Activated CD8-positive, alpha-beta memory T cell treated with anti-CD3 and anti-CD28 coated beads for 36 hours (primary cell): Measurements from ENCODE around the gene PURB. TPM values are rescaled to one million over a fixed set of nuclear protein-coding genes. Genes with fewer than 3 reads are reported as not detected.
"Not testable (repeated sequence)": the region's sequence is repeated elsewhere in the genome, so short reads cannot be mapped to it uniquely, and the experiment has no call there.

Experiments used
- CTCF ChIA-PET: fragments of 350-600 bp; sonication (Branson Sonifier 250); formaldehyde crosslinking; loops from one replicate; lab custom pipeline; 2021; ENCODE audit warnings: antibody characterized with exemption; lab: Charles Lee
- POLR2A ChIA-PET: fragments of 350-600 bp; sonication (Branson Sonifier 250); formaldehyde crosslinking; loops from one replicate; lab custom pipeline; 2021; ENCODE audit warnings: antibody characterized with exemption; lab: Charles Lee
- total RNA-seq, 2 experiments: library from RNA; stranded (reverse); gene quantifications; one replicate each; pipeline ENCODE4 v1.2.3, GENCODE V29; 2021

The PURB gene
- total RNA-seq, 2 experiments from 2014 or later: 39.3 to 39.8 TPM

DNA sequence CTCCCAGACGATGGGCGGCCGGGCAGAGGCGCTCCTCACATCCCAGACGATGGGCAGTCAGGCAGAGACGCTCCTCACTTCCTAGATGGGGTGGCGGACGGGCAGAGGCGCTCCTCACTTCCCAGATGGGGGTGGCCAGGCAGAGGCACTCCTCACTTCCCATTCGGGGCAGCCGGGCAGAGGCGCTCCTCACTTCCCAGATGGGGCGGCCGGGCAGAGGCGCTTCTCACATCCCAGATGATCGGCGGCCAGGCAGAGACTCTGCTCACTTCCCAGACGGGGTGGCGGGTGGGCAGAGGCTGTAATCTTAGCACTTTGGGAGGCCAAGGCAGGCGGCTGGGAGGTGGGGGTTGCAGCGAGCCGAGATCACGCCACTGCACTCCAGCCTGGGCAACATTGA, 13.4 kb downstream of the PURB start:
- CTCF ChIA-PET, POLR2A ChIA-PET: not testable (repeated sequence)

DNA sequence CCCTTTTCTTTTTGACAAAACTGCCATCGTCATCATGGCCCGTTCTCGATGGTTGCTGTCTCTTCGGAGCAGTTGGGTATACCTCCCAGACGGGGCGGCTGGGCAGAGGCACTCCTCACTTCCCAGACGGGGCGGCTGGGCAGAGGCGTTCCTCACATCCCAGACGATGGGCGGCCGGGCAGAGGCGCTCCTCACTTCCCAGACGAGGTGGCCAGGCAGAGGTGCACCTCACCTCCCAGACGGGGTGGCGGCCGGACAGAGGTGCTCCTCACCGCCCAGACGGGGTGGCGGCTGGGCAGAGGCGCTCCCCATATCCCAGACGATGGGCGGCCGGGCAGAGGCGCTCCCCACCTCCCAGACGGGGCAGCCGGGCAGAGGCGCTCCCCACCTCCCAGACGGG, 14.6 kb downstream of the PURB start:
- CTCF ChIA-PET, POLR2A ChIA-PET: not testable (repeated sequence)

DNA sequence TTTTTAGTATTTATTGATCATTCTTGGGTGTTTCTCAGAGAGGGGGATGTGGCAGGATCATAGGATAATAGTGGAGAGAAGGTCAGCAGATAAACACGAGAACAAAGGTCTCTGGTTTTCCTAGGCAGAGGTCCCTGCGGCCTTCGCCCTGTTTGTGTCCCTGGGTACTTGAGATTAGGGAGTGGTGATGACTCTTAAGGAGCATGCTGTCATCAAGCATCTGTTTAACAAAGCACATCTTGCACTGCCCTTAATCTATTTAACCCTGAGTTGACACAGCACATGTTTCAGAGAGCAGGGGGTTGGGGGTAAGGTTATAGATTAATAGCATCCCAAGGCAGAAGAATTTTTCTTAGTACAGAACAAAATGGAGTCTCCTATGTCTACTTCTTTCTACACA, 15.0 kb downstream of the PURB start:
- POLR2A ChIA-PET, CTCF ChIA-PET: not testable (repeated sequence)

DNA sequence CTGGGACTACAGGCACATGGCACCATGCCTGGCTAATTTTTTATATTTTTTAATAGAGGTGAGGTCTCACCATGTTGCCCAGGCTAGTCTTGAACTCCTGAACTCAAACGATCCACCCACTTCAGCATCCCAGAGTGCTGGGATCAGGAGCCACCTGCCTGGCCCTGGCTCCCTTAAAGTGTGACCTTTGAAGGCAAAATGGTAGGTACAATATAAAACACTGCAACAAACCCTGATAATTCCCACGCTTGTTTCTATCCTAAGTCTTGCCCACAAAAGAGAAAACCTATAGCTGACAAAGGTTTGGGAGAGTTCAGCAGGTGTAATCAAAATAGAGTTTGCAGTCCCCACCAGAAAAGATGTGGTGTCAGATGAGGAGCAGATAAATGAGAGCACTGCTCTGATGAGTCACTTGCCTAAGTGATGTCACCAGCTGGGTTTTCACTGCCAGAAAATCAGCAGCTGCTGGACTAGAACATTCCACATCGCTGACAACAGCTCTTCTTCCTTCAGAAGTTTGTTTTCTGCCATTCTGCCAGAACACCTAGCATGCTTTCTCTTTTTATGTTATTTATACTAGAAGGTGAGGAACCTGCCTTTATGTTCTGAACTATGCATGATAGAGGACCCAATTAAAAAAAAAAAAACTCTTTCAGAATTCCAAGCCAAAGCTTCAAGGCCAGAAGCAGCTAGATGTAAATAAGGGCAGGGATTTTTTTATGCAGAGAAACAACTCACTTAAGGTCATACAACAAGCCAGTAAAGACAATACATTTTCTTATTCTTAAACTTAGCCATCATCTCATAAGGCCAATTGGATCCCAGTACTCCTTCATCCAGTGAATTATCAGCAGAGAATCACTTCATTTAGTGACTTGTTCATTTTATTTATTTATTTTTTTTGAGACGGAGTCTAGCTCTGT, 18.0 kb downstream of the PURB start:
- ChIA-PET CTCF (interaction anchor here (0.6 to 1.2 kb wide), 3 partner anchors 8 to 12 kb away, joined by 3 to 7 read pairs (median 3); no protein-coding TSS in a partner anchor), POLR2A (interaction anchor here (0.5 to 0.8 kb wide), 3 partner anchors 17 to 141 kb away, joined by 3 read pairs; no protein-coding TSS in a partner anchor)

DNA sequence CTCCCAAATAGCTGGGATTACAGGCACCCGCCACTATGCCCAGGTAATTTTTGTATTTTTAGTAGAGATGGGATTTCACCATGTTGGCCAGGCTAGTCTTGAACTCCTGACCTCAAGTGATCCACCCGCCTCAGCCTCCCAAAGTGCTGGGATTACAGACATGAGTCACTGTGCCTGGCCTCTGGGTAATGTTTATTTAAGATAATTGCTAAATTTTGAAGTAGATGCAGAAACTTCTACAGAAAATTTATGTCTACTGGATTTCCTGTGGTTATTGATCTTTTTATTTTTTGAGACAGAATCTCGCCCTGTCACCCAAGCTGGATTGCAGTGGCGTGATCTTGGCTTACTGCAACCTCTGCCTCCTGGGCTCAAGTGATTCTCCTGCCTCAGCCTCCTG, 23.4 kb downstream of the PURB start:
- POLR2A ChIA-PET: not testable (repeated sequence)
- CTCF ChIA-PET: interaction anchor here (0.9 to 2.0 kb wide), 2 partner anchors 13 to 58 kb away, joined by 3 to 6 read pairs; no protein-coding TSS in a partner anchor

DNA sequence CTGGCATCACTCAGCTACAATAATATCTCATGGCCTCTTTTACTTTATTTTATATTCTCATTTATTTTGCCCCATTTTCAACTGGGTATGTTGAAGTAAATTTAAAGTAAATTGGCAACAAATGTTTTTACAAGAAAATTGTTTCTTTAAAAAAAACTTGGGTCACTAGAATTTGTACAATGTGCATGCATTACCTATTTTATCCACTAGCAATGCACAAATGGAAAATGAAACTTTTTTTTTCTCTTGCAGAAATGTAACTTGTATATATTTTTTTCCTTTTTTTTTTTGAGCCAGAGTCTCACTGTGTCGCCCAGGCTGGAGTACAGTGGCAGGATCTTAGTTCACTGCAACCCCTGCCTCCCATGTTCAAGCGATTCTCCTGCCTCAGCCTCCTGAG, 27.2 kb downstream of the PURB start:
- ChIA-PET POLR2A (interaction anchor here (2.5 kb wide), 1 partner anchor 10 kb away, joined by 11 read pairs; the partner anchor contains the start of gene H2AZ2), CTCF (interaction anchor here (2.2 to 2.5 kb wide), 2 partner anchors 9 to 62 kb away, joined by 7 to 10 read pairs; no protein-coding TSS in a partner anchor)

DNA sequence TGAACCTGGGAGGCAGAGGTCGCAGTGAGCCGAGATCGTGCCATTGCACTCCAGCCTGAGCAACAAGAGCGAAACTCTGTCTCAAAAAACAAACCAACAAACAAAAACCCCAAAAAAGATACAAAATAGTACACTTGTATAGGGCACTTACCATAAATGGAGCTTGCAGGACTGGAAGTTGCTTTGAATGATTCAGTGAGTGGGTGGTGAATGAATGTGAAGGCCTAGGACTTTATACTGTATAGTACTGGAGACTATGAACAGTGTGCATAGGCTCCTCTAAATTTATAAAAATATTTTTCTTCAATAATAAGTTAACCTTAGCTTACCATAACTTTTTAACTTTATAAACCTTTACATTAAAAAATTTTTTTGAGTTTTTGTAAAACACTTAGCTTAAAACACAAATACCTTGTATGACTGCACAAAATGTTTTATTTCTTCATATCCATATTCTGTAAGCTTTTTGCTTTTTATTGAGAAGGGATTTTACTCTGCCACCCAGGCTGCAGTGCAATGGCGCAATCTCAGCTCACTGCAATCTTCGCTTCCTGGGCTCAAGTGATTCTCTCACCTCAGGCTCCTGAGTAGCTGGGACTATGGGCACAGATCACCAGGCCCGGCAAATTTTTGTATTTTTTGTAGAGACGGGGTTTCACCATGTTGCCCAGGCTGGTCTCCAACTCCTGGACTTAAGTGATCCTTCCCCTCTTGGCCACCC, 30.5 kb downstream of the PURB start:
- ChIA-PET POLR2A (interaction anchor here (0.6 to 1.3 kb wide), 2 partner anchors 31 to 65 kb away, joined by 4 read pairs; no protein-coding TSS in a partner anchor), CTCF (interaction anchor here (0.6 to 3.5 kb wide), 5 partner anchors 9 to 68 kb away, joined by 3 to 18 read pairs (median 5); no protein-coding TSS in a partner anchor)

DNA sequence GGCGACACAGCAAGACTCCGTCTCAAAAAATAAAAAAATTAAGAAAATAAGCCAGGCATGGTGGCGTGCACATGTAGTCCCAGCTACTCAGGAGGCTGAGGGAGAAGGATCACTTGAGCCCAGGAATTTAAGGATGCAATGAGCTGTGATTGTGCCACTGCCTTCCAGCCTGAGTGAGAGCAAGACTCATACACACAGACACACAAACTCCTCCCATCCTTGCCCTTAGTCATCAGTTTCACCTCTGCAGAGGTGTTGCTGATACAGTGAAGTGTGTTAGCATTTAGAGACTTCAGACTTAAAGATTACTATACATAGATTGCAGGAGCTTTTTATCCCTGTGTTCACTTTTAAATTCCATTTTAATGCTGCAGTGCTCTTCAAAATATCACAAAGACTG, 31.9 kb downstream of the PURB start:
- POLR2A ChIA-PET: interaction anchor here (0.7 kb wide), 1 partner anchor 32 kb away, joined by 4 read pairs; no protein-coding TSS in a partner anchor
- CTCF ChIA-PET: interaction anchor here (1.0 kb wide), 1 partner anchor 69 kb away, joined by 4 read pairs; no protein-coding TSS in a partner anchor

DNA sequence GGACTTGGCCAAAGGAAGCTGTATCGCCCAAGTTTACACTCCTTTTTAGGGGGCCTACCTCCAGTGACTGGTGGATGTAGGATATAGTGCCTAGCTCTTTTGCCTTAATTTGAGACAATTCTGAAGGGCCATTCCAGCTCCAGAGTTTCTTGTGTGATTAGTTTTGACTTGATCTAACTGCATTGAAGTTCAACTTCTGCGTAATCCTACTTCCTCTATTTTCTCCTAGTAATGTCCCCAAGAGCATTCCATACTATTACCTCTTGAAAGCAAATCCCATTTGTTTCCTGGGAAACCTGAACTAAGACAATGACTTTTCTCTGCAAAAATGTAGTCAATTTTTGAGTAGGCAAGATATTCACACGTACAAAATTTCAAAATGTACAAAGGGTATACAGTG, 32.7 kb downstream of the PURB start:
- ChIA-PET POLR2A (no interaction called here), CTCF (no interaction called here)

DNA sequence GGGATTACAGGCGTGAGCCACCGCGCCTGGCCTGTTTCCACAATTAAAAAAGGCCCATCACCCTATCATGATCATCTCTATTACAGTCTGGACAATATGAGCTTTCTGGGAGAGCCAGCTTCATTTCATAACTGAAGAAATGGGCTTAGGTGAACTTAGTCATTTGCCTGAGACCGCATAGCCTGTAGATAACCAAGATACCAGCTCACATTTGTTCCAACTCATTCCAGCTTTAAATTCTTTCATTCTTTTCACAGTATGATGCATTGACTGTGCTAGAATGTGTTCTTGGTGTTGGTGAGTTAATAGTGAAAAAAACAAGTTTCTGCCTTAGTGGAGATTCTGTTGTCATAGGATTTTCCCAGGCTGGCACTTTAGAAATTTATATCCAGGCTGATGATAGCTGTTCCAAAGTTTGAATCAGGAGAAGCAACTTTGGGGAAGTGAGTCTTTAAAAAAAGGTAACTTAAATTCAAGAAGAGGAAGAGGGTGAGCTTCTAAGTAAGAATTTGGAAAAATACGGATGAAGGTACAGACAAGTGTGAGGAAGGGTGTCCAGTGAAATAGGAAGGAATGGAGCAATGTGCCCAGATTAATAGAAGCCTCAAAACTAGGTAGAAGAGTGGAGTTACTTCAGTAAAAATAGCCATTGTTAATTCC, 35.3 kb downstream of the PURB start:
- POLR2A ChIA-PET: interaction anchor here (0.5 to 1.2 kb wide), 2 partner anchors 70 to 82 kb away, joined by 3 read pairs; no protein-coding TSS in a partner anchor

DNA sequence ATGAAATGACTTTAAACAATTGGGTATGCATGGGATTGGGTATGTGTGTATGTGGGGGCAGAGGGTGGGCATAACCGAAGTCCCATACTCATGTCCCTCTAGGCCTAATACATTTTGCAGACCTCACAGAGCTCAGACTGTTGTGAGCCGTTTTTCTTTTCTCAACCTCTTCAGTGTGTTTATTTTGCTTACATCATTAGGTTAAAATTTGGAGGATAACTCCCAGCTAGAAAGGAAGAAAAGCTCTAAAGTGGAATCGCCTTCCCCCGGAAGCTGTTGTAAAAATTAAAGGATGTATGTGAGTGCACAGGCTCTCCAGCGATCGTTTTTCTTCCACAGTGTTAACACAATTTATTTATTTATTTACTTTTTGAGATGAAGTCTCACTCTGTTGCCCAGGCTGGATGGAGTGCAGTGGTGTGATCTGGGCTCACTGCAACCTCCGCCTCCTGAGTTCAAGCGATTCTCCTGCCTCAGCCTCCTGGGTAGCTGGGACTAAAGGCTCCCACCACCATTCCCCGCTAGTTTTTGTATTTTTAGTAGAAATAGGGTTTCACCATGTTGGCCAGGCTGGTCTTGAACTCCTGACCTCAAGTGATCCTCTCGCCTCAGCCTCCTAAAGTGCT, 36.0 kb downstream of the PURB start:
- ChIA-PET CTCF (interaction anchor here (0.6 to 2.0 kb wide), 5 partner anchors 8 to 66 kb away, joined by 3 to 6 read pairs (median 5); no protein-coding TSS in a partner anchor), POLR2A (interaction anchor here (1.2 to 3.6 kb wide), 7 partner anchors 33 to 359 kb away, joined by 3 to 23 read pairs (median 4); partner anchors contain the start of genes DDX56, NUDCD3, PURB and TMED4)

More for the DNA sequence above, 35.3 kb downstream of the PURB start:
- CTCF ChIA-PET: interaction anchor here (0.6 to 1.1 kb wide), 3 partner anchors 9 to 73 kb away, joined by 3 to 5 read pairs (median 4); no protein-coding TSS in a partner anchor

DNA sequence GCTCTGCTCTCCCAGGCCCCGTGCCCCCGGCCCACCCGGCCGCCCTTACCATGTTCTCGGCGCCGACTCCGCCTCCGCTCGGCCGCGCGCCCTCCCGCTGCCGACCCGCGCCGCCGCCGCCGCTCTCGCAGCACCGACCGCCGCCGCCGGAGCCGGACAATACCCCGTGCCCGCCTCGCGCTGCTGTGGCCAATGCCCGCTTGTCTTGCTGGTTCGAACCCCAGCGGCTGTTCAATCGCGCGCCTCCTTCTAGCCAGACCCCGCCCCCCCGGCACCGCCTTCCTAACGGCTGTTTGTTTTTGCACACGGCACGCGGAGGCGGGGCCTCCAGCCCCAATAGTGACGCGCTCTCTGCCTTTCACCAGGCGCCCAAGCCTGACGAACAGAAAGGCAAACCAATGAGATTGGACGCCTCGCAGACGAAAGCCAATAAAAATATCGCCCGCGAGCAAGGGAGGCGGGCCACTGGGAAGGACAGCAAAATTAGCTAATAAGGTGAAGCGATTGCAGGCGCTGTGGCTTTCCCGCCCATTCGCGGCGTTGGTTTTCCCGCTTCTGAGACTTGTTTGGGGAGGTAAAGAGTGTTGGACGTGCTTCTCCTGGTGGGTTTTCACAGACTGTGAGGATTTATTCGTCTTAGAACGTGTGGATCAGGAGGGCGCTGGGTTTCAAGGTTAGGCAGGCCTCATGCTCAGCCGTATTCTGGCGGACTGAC, 37.3 kb downstream of the PURB start, which contains the start of gene H2AZ2:
Gene H2AZ2, minus strand, starts transcription at position 168 of the 715 bp plus-strand sequence. Its CDS starts 116 bp downstream, at position 52.
- CTCF ChIA-PET: interaction anchor here (0.7 to 2.2 kb wide), 12 partner anchors 9 to 266 kb away, joined by 3 to 8 read pairs (median 4); partner anchors contain the start of gene TMED4
- POLR2A ChIA-PET: interaction anchor here (0.7 to 3.6 kb wide), 14 partner anchors 9 to 358 kb away, joined by 3 to 23 read pairs (median 4); partner anchors contain the start of genes DDX56, NUDCD3, PURB and TMED4

DNA sequence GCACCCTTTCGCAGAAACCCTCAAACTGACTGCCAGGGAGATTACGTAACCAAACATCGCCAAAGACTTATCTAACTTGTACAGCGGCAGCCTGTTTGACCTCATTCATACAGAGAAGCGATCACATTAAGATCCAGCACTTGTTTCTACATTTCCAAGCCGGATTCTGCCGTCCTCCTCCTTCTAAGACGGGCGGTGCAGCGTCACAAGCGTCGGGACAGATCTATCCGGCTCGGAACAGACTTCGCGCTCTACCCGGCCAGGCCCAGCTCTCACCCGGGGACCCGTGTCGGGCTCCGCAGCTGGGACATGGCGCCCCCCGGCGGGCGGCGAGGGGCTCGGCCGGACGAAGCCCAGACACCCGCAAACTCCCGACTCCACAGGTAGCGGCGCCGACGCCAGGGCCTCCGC, 37.8 kb downstream of the PURB start:
- ChIA-PET CTCF (interaction anchor here (0.6 to 2.2 kb wide), 11 partner anchors 9 to 265 kb away, joined by 3 to 8 read pairs (median 4); partner anchors contain the start of gene TMED4), POLR2A (interaction anchor here (0.7 to 3.6 kb wide), 10 partner anchors 10 to 265 kb away, joined by 3 to 23 read pairs (median 4); partner anchors contain the start of genes PURB and TMED4)

DNA sequence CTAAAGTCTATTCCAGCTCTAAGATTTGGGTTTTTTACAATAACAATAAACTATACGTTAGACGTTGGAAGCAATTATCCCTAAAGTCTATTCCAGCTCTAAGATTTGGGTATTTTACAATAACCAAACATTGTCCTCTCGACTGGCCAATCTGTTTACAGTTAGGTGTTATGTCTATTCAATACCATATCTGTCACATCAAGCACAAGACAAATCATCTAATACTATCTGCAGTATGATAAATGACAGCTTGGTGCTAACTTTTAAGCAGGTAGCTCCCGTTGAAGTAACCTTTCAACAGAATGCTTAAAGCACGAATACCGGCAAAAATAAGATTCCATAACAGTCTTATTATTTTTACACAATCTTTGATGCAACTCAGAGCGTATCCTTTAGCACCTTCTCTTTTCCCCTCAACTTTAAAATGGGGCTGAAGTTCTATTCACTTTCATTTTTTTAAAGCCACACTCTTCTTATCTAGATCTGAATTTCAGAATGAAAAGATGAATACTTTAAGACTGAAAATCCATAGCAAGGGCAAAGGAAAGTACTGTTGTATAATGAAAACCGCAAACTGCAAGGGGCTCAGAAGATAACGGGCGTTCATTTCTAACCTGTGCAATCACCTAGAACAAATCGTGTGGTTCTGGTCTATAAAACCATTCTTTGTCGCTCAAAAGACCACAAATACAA, 38.4 kb downstream of the PURB start:
- CTCF ChIA-PET: interaction anchor here (0.6 to 2.2 kb wide), 13 partner anchors 10 to 265 kb away, joined by 3 to 8 read pairs (median 4); partner anchors contain the start of gene TMED4

DNA sequence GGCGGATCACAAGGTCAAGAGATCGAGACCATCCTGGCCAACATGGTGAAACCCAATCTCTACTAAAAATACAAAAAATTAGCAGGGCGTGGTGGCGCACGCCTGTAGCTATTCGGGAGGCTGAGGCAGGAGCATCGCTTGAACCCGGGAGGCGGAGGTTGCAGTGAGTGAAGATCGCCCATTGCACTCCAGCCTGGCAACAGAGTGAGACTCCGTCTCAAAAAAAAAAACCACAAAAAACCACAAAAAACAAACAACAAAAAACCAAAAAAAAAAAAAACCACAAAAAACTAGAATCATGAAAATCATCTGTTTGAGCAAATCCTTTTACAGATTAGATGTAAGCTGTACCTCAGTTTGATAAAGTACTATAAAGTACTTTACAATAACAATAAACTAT, 38.9 kb downstream of the PURB start:
- ChIA-PET CTCF (interaction anchor here (0.6 to 2.2 kb wide), 9 partner anchors 10 to 264 kb away, joined by 3 to 8 read pairs (median 3); partner anchors contain the start of gene TMED4), POLR2A (interaction anchor here (0.7 to 3.6 kb wide), 9 partner anchors 11 to 350 kb away, joined by 3 to 23 read pairs (median 4); partner anchors contain the start of genes PPIA, PURB and TMED4)

More for the DNA sequence above, 38.4 kb downstream of the PURB start:
- POLR2A ChIA-PET: interaction anchor here (0.7 to 3.6 kb wide), 9 partner anchors 10 to 264 kb away, joined by 3 to 23 read pairs (median 4); partner anchors contain the start of genes PPIA, PURB and TMED4
